MM.1S (cell line): ENCODE measurements around the gene DNER.

Source experiments
- DNase-seq: peaks from one replicate; pipeline ENCODE4 v3.0.0-alpha.2; 2015
- H2AFZ ChIP-seq: fragments of 300-600 bp; sonication (generic); 2 replicates; pipeline ENCODE4 v1.6.0; 2016; ENCODE audit warnings: antibody characterized with exemption, low read length
- H3F3A ChIP-seq: fragments of 300-600 bp; sonication (generic); 2 replicates; pipeline ENCODE4 v1.6.1; 2016; ENCODE audit warnings: mild to moderate bottlenecking, antibody characterized with exemption, low read length, moderate library complexity, mixed read lengths; ENCODE audit not compliant: insufficient read depth
- H3K27ac ChIP-seq: fragments of 300-600 bp; sonication (generic); 2 replicates; pipeline ENCODE4 v1.5.1; 2016; ENCODE audit warnings: mild to moderate bottlenecking, low read length
- H3K27me3 ChIP-seq: fragments of 300-600 bp; sonication (generic); replicated peaks from 2 replicates; pipeline ENCODE4 v1.6.0; 2016; ENCODE audit warnings: low read length; ENCODE audit not compliant: insufficient read depth
- H3K36me3 ChIP-seq: fragments of 300-600 bp; sonication (generic); replicated peaks from 2 replicates; pipeline ENCODE4 v1.6.1; 2016; ENCODE audit warnings: mild to moderate bottlenecking, low read length, mixed read lengths; ENCODE audit not compliant: insufficient read depth
- H3K4me1 ChIP-seq: fragments of 300-600 bp; sonication (generic); 2 replicates; pipeline ENCODE4 v1.6.1; 2016; ENCODE audit warnings: low read length, mixed read lengths
- H3K4me2 ChIP-seq: fragments of 300-600 bp; sonication (generic); 2 replicates; pipeline ENCODE4 v1.6.0; 2016; ENCODE audit warnings: low read depth, low read length
- H3K4me3 ChIP-seq: fragments of 300-600 bp; sonication (generic); 2 replicates; pipeline ENCODE4 v1.5.1; 2016; ENCODE audit warnings: low read length, mixed read lengths
- H3K79me2 ChIP-seq: fragments of 300-600 bp; sonication (generic); 2 replicates; pipeline ENCODE4 v1.6.1; 2016; ENCODE audit warnings: mixed run types, low read length, mixed read lengths
- H3K9ac ChIP-seq: fragments of 300-600 bp; sonication (generic); 2 replicates; pipeline ENCODE4 v1.6.1; 2016; ENCODE audit warnings: low read length, mixed read lengths
- H3K9me2 ChIP-seq: fragments of 300-600 bp; sonication (generic); replicated peaks from 2 replicates; pipeline ENCODE4 v1.6.1; 2016; ENCODE audit warnings: mild to moderate bottlenecking, low read length, mixed read lengths; ENCODE audit not compliant: insufficient read depth
- H3K9me3 ChIP-seq: fragments of 300-600 bp; sonication (generic); replicated peaks from 2 replicates; pipeline ENCODE4 v1.6.1; 2016; ENCODE audit warnings: mild to moderate bottlenecking, low read length, mixed read lengths; ENCODE audit not compliant: insufficient read depth
- H4K20me1 ChIP-seq: fragments of 300-600 bp; sonication (generic); 2 replicates; pipeline ENCODE4 v1.6.1; 2016; ENCODE audit warnings: mild to moderate bottlenecking, low read length, moderate library complexity, mixed read lengths; ENCODE audit not compliant: insufficient read depth
- EZH2 ChIP-seq: fragments of 300-600 bp; sonication (generic); optimal IDR thresholded peaks from 2 replicates; pipeline ENCODE3; 2017; ENCODE audit warnings: low read depth, mild to moderate bottlenecking, antibody characterized with exemption, low read length, mixed read lengths
- EZH2phosphoT487 ChIP-seq: fragments of 300-600 bp; sonication (generic); IDR thresholded peaks from 2 replicates; pipeline ENCODE4 v1.6.1; 2018; ENCODE audit warnings: antibody characterized with exemption, low read length
- TF ChIP-seq, protein P1 (sequence below): fragments of 300-600 bp; sonication (generic); IDR thresholded peaks from 2 replicates; pipeline ENCODE4 v1.5.1; 2016; ENCODE audit warnings: antibody characterized with exemption, low read length, mixed read lengths

Gene DNER

DNA sequence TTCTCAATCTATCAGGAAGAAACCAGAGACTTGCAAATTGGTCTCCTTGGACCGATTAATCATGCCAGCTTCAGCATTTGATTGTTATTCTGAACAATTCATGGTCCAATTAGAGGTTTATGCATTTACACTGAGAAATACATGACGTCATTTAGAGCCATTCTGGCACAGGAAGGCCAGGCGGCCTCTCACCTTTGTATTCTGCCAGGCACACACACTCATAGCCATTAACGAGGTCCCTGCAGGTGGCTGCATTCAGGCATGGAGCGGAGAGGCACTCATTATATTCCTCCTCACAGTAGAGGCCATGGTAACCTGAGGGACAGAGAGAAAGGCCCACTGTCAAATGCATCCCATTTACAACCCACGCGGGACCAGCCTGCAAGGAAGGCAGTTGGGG, 296.4 kb downstream of the DNER start:
- no peaks in the 10 kb centered on the region for H3F3A ChIP-seq
- H3K4me1 ChIP-seq = no peaks in the 10 kb centered on the region
- no peaks in the 10 kb centered on the region for H3K9me2 ChIP-seq
- no peaks in the 10 kb centered on the region for H3K79me2 ChIP-seq
- no peaks in the 10 kb centered on the region for H3K9me3 ChIP-seq
- TF ChIP-seq EZH2phosphoT487 = no peak
- TF ChIP-seq, protein P1, sequence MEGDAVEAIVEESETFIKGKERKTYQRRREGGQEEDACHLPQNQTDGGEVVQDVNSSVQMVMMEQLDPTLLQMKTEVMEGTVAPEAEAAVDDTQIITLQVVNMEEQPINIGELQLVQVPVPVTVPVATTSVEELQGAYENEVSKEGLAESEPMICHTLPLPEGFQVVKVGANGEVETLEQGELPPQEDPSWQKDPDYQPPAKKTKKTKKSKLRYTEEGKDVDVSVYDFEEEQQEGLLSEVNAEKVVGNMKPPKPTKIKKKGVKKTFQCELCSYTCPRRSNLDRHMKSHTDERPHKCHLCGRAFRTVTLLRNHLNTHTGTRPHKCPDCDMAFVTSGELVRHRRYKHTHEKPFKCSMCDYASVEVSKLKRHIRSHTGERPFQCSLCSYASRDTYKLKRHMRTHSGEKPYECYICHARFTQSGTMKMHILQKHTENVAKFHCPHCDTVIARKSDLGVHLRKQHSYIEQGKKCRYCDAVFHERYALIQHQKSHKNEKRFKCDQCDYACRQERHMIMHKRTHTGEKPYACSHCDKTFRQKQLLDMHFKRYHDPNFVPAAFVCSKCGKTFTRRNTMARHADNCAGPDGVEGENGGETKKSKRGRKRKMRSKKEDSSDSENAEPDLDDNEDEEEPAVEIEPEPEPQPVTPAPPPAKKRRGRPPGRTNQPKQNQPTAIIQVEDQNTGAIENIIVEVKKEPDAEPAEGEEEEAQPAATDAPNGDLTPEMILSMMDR = no peak
- TF ChIP-seq EZH2 = no peak
- H3K36me3 ChIP-seq = no peaks in the 10 kb centered on the region
- no peaks in the 10 kb centered on the region for H4K20me1 ChIP-seq
- DNase-seq = no peak
- no peak overlapping the region for H3K27ac ChIP-seq
- H3K9ac ChIP-seq = no peak overlapping the region
- H3K4me2 ChIP-seq = no peak overlapping the region
- no peaks in the 10 kb centered on the region for H3K27me3 ChIP-seq
- H2AFZ ChIP-seq = no peak overlapping the region
- no peak overlapping the region for H3K4me3 ChIP-seq

DNA sequence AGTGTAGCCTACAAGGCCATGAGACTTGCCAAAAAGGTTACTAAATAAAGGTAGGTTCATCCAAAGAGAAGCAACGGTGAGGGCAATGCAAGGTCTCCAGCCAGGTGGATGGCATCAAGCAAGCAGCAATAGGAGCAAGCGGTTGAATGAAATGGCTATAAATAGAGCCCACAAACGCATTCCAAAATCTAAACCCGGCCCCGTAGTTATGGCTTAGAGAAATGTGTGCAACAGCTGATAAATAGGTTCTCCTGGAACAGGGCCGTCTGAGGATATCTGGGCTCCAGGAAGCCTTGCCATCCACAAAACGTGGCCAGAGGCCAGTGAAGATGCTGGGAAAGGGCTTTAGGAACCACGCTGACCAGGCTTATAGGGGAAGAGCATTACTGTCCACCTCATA, 297.2 kb downstream of the DNER start:
- no peaks in the 10 kb centered on the region for H3K9me2 ChIP-seq
- no peak overlapping the region for H3K9ac ChIP-seq
- no peaks in the 10 kb centered on the region for H4K20me1 ChIP-seq
- no peaks in the 10 kb centered on the region for H3F3A ChIP-seq
- H2AFZ ChIP-seq = no peak overlapping the region
- H3K27me3 ChIP-seq = no peaks in the 10 kb centered on the region
- no peaks in the 10 kb centered on the region for H3K36me3 ChIP-seq
- no peaks in the 10 kb centered on the region for H3K4me1 ChIP-seq
- H3K79me2 ChIP-seq = no peaks in the 10 kb centered on the region
- H3K27ac ChIP-seq = no peak overlapping the region
- no peak overlapping the region for H3K4me2 ChIP-seq
- no peak overlapping the region for H3K4me3 ChIP-seq
- DNase-seq = no peak
- no peak for TF ChIP-seq EZH2
- no peaks in the 10 kb centered on the region for H3K9me3 ChIP-seq

DNA sequence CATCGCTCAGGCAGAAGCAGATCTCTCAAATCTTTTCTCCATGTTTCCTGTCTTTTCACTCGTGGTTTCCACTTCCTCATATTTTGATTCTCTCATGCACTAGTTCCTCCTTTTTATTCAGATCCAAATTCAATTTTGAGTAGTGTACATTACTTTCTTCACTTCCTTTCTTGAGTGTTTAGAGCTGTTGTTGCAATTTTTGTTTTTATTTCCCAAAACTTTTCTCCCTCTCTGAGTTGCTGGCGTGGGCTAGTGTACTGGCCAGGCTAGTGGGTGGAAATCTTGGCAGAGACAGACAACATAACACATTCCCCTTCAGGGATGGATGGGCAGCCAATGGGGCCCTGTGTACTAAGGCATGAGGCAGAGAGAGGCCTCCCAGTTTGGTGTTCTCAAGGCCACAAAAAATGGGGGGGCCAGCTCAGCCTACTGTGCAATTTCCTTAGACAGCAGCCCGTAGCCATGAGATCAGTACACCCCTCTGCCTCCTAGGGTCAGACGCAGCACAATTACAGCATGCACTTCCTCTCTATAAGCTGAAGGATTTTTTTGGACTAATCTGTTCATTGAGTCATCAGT, 298.1 kb downstream of the DNER start:
- Histone ChIP-seq H3K9me2 (no peaks in the 10 kb centered on the region), H3K79me2 (no peaks in the 10 kb centered on the region), H3F3A (no peaks in the 10 kb centered on the region), H3K27ac (no peak overlapping the region), H3K4me2 (no peak overlapping the region), H3K36me3 (no peaks in the 10 kb centered on the region), H3K9ac (no peak overlapping the region), H3K9me3 (no peaks in the 10 kb centered on the region), H3K4me3 (no peak overlapping the region), H3K4me1 (no peaks in the 10 kb centered on the region), H4K20me1 (no peaks in the 10 kb centered on the region), H2AFZ (no peak overlapping the region), H3K27me3 (no peaks in the 10 kb centered on the region)
- no peak for DNase-seq
- TF ChIP-seq EZH2phosphoT487 = no peak
- no peak for TF ChIP-seq EZH2
- TF ChIP-seq, protein P1 = no peak

DNA sequence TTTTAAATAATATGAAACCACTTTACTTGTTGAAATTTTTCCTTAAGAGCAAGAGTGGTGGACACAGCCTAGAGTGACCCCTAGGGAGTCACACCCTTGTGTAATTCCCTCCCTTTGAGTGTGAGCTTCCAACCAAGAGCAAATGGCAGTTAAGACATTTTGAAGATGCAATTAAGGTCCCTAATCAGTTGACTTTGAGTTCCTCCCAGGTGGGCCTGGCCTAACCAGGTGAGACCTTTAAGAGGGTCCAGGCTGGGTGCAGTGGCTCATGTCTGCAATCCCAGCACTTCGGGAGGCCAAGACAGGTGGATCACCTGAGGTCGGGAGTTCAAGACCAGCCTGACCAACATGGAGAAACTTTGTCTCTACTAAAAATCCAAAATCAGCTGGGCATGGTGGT, 299.7 kb downstream of the DNER start:
- no peaks in the 10 kb centered on the region for H3K9me3 ChIP-seq
- H3K27ac ChIP-seq = no peak overlapping the region
- DNase-seq = no peak
- H3K9me2 ChIP-seq = no peaks in the 10 kb centered on the region
- H3K4me2 ChIP-seq = no peak overlapping the region
- TF ChIP-seq, protein P1 = no peak
- no peak for TF ChIP-seq EZH2
- TF ChIP-seq EZH2phosphoT487 = no peak
- no peaks in the 10 kb centered on the region for H3K27me3 ChIP-seq
- no peaks in the 10 kb centered on the region for H4K20me1 ChIP-seq
- no peak overlapping the region for H2AFZ ChIP-seq
- H3K4me3 ChIP-seq = no peak overlapping the region
- no peak overlapping the region for H3K9ac ChIP-seq
- H3K4me1 ChIP-seq = no peaks in the 10 kb centered on the region
- no peaks in the 10 kb centered on the region for H3K79me2 ChIP-seq
- H3K36me3 ChIP-seq = no peaks in the 10 kb centered on the region
- H3F3A ChIP-seq = no peaks in the 10 kb centered on the region
